Renal pelvis (tissue), 4 donors: ENCODE results near the gene TNS2. TPM values are rescaled to one million over a fixed set of nuclear protein-coding genes. Genes with fewer than 3 reads are reported as not detected.
"Not testable (repeated sequence)": the region's sequence is repeated elsewhere in the genome, so short reads cannot be mapped to it uniquely, and the experiment has no call there.

Experiments used
- DNase-seq: peaks from one replicate; pipeline ENCODE4 v3.0.0-alpha.2; 2013
- polyA plus RNA-seq, 3 donors: library from polyadenylated mRNA; unstranded; fragments of 120-200 nt; gene quantifications; one replicate each; pipeline ENCODE4 v1.2.1, GENCODE V29; 2013; ENCODE audit not compliant: insufficient read length in 3 of 3

Gene TNS2
- polyA plus RNA-seq, 3 donors = 102 to 132 (median 114) TPM

- DNase-seq = no peak
Observed at GRCh38 chr12:53091756-53092155, 41.9 kb downstream of the TNS2 start.

- no peak for DNase-seq
Observed at GRCh38 chr12:53093777-53094393, 44.0 kb downstream of the TNS2 start.

- no peak for DNase-seq
Observed at GRCh38 chr12:53094394-53094787, 44.5 kb downstream of the TNS2 start.

GRCh38 chr12:53094796-53095595 is 45.1 kb downstream of the TNS2 start:
- not testable (repeated sequence) for DNase-seq

GRCh38 chr12:53095596-53095895 is 45.7 kb downstream of the TNS2 start:
- DNase-seq = not testable (repeated sequence)

- no peak for DNase-seq
Observed at GRCh38 chr12:53096089-53096741, 46.4 kb downstream of the TNS2 start.

- no peak for DNase-seq
Observed at GRCh38 chr12:53096759-53097158, 46.9 kb downstream of the TNS2 start.

GRCh38 chr12:53097207-53097563 is 47.3 kb downstream of the TNS2 start:
- no peak for DNase-seq

GRCh38 chr12:53097564-53098353 is 47.9 kb downstream of the TNS2 start, which contains the start of gene IGFBP6:
TSS of gene IGFBP6 (plus strand) at chr12:53097667. CDS start at chr12:53097718, 51 bp downstream.
- DNase-seq = no peak

- DNase-seq = no peak
Observed at GRCh38 chr12:53098354-53098981, 48.6 kb downstream of the TNS2 start.

GRCh38 chr12:53099071-53099882 is 49.4 kb downstream of the TNS2 start:
- peak; percentile 87 for DNase-seq

GRCh38 chr12:53100466-53101151 is 50.7 kb downstream of the TNS2 start:
- no peak for DNase-seq

GRCh38 chr12:53101266-53101665 is 51.4 kb downstream of the TNS2 start:
- DNase-seq = no peak

GRCh38 chr12:53101931-53102781 is 52.3 kb downstream of the TNS2 start:
- no peak for DNase-seq

GRCh38 chr12:53102883-53103807 is 53.3 kb downstream of the TNS2 start, which contains the start of gene SOAT2:
TSS of gene SOAT2 (plus strand) at chr12:53103486. CDS start at chr12:53103578, 92 bp downstream.
- DNase-seq = no peak

- no peak for DNase-seq
Observed at GRCh38 chr12:53103860-53104305, 54.0 kb downstream of the TNS2 start.

- no peak for DNase-seq
Observed at GRCh38 chr12:53105256-53105655, 55.4 kb downstream of the TNS2 start.
